HG02759 (cell line): ENCODE results near the gene PKHD1.

Source experiments
- ATAC-seq: cut with Tn5 transposase; IDR thresholded peaks from one replicate; pipeline ENCODE4 v1.9.1; 2021; ENCODE audit warnings: mild to moderate bottlenecking, moderate library complexity; ENCODE audit not compliant: unreplicated experiment

PKHD1 gene

DNA sequence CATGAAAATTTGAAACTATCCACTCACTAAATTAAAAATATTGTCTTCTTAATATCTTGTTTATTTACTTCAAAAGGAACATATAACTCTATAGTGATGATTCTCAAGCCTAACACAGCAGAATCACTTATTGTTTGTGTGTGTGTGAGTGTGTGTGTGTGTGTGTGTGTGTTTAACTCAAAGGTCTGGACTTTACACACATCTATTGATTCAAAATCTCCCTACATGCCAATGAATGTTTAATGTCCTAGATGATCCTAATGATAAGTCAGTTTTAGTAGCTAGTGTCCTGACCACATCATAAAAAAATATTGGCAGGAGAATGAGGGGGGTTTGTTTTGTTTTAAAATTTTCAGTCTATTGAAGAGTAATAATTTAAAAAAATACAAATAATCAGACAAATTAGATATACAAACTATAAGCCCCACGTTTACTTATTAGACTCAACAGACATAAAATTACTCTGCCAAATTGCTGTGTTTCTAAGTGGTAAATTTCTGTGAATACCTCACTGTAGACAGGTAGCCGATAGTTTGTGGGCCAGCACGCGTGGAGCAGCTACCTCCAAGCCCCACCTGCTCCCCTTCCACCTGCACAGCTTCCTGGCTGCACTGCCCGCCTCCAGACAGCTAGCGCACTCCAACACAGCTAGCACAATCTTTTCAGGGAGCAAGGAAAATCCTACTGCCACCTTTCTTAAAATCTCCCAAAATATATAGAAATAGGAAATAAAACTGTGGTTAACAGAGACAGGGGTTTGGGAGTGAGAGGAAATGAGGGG is 349.6 kb downstream of the PKHD1 start:
- ATAC-seq = no peak

DNA sequence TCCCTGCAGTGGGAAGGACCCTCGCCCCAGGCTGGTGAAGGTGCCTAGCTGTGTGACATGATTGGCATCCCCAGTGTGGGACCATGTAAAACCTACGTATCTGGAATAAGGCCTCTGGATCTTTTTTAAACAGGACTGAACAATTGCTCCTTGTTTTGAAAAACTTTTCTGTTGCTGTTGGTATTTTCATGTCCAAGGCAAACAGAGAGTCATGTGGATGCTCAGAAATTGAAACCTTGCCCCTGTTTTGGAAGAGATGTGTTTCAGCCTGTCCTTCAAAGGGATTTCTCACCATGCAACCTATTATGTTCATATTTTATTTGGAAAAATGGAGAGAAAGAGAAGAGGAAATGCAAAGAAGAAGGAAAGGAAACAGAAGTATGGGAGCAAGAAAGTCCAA is 362.3 kb downstream of the PKHD1 start:
- ATAC-seq = no peak

DNA sequence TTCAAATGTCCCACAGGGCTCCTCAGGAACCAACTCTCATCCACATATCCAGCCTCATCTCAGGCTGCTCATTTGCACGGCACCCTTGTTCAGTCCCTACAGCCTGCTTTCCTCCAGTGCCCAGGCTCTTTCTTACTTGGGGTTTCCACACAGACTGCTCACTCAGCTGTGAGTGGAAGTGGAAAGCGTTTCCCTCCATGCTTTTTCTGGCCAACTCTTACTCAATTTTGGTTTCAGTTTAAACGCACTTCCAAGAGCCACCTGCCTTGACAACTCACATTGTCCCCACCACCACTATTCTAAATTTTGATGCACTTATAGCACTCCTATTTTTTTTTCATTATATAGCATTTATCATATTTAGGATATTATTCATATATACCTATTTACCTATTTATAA is 367.1 kb downstream of the PKHD1 start:
- no peak for ATAC-seq

DNA sequence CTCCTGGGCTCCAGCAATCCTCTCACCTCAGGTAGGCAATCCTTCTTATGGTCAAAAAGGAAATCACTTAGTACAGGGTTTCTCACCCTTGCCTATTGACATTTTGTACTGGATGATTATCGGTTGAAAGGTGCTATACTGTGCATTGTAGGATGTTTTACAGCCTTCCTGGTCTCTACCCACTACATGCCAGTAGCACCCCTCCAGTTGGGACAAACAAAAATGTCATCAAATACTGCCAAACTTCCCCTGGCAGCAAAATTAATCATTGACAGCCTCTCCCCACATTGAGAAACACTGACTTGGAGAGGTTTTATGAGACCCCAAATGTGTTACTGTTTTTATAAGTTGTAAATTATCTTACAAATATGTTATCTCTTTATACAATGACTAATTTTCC is 368.1 kb downstream of the PKHD1 start:
- no peak for ATAC-seq

DNA sequence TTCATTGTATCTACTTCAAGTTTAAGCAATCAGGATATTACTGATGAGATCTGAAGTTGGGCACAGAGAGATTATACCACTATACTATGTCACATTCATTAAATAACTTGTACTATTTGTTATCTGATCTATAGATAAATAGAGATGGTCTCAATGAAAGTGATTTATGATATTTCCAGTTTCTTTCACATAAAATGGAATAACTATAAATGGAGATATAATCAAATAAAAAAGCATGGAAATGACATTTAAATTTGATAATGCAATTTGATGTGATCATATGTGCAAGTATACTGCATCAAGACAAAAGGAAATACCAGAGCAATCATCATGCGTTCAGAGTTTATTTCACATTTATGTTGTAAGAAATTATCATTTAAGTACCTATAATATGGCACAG is 368.9 kb downstream of the PKHD1 start:
- ATAC-seq = no peak

DNA sequence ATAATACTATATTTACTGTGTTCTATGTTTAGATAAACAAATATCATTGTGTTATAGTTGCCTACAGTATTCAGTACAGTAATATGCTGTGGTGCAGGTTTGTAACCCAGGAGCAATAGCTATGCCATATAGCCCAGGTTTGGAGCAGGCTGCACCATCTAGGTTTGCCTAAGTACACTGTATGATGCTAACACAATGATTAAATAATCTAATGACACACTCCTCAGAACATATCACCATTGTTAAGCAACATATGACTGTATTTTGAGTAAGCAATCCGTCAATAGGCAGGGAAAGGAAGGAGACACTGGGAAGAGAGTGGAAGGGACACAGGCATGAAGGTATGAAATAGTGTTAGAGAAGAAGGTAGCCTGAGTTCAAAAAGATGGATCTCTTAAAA is 369.9 kb downstream of the PKHD1 start:
- ATAC-seq = no peak

DNA sequence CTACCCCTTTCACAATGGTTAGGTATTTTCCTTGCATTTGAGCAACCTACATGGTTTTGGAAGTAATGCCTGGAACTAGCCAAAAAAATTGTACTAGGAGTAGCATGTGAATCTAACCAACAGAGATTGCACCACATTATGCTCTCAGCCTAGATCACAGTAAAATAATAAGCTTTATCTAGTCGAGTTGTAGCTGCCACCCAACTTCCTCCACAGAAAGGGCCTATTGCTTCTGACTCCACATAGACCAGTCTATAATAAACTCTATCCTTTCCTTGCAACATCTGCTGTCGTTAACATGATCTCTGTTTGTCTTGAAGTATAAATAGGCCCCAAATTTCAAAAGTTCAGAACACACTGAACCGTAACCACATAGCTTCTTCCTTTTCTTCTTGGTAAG is 375.5 kb downstream of the PKHD1 start:
- no peak for ATAC-seq

DNA sequence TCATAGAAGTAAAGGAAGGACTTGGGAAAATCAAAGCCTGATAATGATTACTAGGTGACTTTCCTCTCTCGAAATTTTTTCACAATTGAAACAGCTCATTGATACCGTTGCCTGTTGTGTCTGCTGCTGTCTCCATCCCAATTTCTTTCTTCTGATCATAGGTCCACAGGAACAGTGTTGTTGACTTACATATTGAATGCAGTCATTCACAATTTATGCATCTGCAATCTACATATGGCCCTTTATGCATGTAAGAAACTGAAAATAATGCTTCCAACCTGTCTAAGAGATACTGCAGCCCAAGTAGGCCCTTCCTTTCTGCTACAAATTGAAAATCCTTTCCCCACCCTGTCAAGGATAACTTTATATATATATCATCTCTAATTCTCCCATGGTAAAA is 381.3 kb downstream of the PKHD1 start:
- ATAC-seq = no peak

DNA sequence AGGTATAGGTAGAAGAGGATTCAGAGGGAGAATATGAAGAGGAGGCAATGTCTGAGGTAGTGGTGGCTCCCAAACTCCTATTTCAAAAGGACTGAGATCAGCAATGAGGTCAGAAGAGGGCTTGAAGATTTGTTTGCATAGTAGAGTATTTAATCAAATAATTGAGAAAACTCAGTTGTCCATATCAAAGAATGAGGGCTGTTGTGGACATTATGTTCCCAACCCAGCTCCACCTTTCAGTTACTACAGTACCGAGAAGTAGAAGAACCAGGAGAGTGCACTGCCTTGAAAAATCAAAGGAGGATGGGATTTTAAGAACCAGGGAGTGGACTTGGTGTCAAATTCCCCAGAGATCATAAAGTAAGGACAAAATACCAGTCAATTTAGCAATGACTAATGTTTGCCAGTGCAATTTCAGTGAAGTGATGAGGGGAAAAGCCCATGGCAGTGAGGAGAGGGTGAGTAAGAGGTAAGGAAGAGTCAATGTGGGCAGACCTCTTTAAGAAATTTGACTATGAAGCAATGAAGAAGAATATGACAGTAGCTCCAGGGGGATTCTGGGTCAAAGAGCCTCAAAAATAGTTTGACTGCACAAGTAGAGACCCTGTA is 382.4 kb downstream of the PKHD1 start:
- no peak for ATAC-seq

DNA sequence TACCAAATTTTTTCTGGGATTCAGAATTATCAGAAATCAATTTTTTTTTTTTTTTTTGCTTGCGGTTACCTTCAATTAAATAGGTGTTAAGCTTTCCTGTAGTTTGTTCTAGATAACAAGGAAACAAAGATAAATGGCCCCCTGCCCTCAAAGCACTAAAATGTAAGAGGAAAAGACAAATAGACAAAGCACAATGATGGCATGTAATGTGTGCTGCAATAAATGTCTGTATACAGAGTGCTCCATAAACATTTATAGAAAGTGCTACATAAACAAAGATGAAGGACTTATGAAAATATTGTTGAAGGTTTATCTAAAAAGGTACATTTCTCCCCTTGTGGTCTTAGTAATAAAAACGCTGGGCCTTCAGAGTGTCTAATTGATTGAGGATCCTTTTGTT is 384.6 kb downstream of the PKHD1 start:
- no peak for ATAC-seq

DNA sequence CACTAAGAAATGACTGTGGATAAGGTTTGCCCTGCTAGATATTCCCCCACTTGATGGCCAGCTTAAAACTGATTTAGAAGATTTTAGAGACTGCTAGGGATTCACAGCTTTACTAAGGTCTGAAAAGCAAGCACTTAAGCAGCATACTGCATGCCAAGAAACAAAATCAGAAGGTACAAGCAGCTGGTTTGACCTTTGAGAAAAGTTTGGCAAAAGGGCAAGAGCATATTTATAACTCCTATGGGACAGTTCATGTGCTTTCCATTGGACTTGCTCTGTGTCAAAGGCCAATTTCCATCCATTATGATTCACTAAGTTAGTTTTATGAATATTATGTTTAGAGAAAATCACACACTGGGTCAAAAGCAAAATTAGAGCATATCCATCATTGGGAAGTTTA is 402.8 kb downstream of the PKHD1 start:
- no peak for ATAC-seq

DNA sequence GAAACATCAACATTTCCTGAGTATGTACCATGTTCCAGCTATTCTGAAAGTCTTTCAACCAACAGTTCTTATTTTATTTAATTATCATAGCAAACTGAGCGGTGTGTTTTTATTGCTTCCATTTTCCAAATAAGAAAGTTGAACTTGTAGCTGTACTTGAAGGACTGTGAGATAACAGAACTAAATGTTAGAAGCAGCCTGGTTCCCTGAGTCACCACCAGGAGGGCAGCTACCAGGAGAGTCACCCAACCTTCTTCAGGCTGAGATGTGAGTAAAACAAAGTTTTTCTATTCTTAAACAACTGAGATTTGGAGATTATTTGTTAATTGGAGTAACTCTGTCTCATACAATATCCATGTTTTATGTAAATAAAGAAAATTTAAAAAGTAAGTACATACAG is 403.4 kb downstream of the PKHD1 start:
- ATAC-seq = no peak

DNA sequence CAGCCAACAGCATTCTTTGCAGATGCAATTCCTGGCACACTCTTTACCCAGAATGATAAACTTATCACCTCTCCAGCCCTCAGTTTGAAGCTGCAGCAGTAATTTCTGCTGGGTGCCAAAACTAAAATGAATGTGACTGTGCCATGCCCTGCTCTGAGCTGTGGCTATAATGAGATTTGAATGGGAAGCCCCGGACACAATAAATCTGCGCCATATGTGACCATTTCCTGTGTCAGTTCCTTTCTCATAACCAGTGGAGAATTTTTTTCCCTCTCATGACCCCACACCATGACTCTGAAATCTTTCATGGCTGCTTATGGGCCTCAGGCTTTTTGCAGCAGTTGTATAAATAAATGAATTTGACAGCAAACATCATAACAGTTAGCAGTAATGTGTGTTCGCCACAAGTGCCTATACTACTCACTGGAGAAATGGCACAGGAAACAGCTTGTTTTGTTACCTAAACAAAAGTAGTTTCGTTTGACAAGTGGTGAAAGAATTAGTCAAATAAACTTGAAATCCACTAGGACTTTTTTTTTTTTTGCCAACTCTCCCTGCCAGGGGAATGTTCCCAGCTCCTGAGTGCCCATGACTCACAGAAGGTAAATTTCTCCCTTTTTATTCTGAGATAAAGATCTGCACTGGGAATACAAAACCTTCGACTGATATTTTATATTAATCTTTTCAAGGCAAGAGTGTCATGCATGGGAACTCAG is 408.4 kb downstream of the PKHD1 start:
- peak; percentile 87 for ATAC-seq

DNA sequence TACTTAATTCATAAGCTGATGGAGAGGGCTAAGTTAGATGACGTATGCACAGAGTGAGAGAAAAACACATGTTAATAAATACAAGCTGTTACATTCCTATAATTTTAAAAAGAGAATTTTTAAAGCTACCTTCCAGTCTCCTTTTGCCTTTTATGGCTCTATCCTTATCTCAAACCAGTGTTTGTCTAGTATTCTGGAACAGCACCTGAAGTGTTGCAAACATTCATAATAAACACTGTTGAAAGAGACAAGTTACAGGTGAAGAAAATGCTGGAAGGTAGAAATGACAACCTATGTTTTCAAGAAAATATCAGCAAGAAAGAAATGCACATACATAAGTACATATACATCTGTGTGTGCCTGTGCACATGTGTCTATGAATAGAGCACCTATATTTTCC is 409.1 kb downstream of the PKHD1 start:
- no peak for ATAC-seq

DNA sequence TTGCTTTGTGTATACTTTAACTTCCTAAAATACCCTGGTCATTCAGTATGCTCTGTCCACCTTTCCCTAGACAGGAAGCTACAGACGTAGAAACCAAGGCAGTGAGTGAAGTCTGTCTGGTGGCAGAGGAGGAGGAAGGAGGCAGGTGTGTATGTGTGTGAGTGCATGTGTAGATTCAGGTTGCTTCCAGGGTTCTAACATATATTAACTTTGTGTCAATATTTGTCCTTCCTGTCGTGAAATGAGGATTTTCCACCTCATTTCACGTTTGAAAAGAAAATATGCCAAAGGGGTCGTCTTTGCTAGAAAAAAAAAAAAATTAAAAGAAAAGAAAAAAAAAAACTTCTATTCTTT is 411.5 kb downstream of the PKHD1 start:
- no peak for ATAC-seq

DNA sequence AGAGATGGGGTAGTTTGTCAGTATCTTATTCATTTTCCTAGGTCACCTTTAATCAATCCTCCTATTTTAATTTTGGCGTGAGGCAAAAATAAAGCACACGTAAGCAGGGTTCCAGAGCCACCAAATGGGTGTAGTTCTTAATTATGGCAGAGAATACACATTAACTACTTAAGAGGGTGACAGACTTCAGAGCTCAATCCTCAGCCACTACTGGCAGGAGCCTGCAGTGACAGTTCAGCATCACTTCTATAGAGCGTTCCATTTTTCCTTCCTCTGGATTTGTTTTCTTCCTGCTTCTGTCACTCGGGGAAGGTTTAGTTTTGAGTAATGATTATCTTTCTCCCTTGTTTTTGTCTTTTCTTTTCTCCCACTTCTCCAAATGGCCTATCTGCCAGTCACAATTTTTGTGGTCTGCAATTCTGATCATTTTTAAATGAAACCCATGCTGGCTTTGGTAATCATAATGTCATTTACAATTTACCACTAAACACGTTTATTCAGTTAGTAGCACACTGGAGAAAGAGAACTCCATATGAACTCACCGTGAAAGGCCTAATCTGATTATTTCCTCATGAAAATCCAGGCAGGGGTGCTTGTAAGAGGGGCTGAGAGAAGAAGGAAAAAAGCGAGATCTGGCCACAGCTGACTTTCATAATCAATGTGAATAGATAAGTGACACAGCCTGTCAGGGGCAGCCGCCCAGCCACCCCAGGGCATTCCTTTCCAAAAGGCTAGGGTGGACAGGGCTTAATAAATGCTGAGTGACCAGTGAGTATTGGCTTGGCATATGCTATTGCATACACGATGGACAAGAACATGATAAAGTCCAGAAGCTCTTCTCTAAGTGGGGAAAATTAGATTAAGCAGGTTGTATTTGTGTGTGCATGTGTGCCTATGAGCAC is 412.1 kb downstream of the PKHD1 start:
- ATAC-seq = no peak

DNA sequence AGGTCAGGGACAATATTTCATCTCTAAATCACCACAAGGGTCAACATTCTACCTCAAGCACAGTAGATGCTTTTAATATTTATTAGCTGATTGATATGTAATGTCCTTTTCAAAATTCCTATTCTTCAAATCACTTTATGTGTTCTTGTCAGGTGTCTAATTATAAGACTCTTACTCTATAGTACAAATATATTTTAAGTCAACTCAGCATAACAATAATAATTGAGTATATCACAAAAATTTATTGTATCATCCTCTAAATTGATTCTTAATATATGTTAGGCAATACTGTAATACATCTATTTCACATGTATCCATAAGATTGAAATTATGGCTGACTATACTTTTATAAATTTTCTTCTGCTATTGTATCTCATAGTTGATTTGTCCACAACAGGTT is 423.9 kb downstream of the PKHD1 start:
- no peak for ATAC-seq

DNA sequence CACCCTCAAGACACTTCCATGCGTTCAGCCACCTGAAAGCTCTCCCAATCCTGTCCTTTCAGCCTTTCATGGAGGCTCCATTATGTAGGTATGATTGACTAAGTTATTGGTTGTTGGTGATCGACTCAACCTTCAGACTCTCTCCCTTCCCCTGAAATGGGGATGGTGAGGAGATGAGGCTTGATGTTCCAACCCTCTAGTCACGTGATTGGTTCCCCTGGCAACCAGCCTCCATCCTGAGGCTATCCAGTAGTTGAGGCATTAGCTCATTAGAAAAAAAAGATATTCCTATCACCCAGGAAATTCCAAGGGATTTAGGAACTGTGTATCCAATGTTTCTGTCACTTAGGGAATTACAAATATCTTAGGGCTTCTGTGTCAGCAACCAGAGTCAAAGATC is 426.6 kb downstream of the PKHD1 start:
- ATAC-seq = no peak

DNA sequence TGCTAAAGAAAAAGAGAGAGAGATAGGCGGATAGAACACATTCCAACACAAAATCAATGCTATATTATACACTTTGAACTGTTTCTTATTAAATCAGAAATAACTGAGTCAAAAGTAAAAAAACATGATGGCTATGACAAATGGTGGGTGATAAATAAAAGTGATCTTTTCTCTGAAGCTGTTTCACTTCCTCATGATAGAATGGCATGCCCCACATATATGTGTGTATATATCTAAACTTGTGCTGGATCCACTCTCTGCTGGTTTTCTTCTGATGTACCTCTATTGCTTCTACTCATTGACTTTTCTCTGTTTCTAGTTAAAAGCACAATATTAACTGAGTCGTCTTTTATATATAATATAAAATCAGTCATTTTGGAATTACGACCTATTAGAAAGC is 429.9 kb downstream of the PKHD1 start:
- no peak for ATAC-seq

DNA sequence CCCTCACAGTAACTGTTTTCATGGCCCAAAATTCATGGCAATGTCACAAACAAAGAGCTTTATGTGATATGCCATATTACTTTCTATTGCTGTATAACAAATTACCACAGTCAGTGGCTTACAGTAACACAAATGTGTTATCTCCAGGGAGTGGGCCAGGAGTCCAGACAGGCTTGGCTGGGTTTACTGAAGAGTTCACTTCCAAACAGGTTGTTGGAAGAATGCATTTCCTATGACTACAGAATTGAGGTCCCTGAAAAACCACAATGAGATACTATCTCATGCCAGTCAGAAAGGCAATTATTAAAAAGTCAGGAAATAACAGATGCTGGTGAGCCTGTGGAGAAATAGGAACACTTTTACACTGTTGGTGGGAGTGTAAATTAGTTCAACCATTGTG is 431.9 kb downstream of the PKHD1 start:
- no peak for ATAC-seq

DNA sequence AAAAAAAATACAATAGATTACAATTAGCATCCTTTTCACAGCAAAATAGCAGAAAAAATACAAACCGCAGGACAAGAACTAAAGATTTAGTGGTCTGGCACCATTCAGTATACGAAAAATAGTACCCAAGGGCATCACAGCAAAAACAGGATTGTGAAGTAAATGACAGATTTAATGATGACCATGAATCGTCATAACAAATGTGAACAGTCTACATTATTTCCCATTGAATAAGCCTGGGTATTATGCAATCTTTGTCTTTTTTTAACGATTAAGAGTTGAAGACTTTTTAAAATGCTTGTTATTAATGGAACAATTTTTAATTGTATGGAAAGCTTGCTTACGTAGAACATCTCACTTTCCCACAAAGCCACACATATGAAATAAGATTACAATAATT is 432.8 kb downstream of the PKHD1 start:
- ATAC-seq = no peak
